MM.1S (cell line): ENCODE data around the gene TET2.

Experiments used
- DNase-seq: peaks from one replicate; pipeline ENCODE4 v3.0.0-alpha.2; 2015
- H2AFZ ChIP-seq: fragments of 300-600 bp; sonication (generic); 2 replicates; pipeline ENCODE4 v1.6.0; 2016; ENCODE audit warnings: antibody characterized with exemption, low read length
- H3F3A ChIP-seq: fragments of 300-600 bp; sonication (generic); 2 replicates; pipeline ENCODE4 v1.6.1; 2016; ENCODE audit warnings: mild to moderate bottlenecking, antibody characterized with exemption, low read length, moderate library complexity, mixed read lengths; ENCODE audit not compliant: insufficient read depth
- H3K27ac ChIP-seq: fragments of 300-600 bp; sonication (generic); 2 replicates; pipeline ENCODE4 v1.5.1; 2016; ENCODE audit warnings: mild to moderate bottlenecking, low read length
- H3K27me3 ChIP-seq: fragments of 300-600 bp; sonication (generic); replicated peaks from 2 replicates; pipeline ENCODE4 v1.6.0; 2016; ENCODE audit warnings: low read length; ENCODE audit not compliant: insufficient read depth
- H3K36me3 ChIP-seq: fragments of 300-600 bp; sonication (generic); replicated peaks from 2 replicates; pipeline ENCODE4 v1.6.1; 2016; ENCODE audit warnings: mild to moderate bottlenecking, low read length, mixed read lengths; ENCODE audit not compliant: insufficient read depth
- H3K4me1 ChIP-seq: fragments of 300-600 bp; sonication (generic); 2 replicates; pipeline ENCODE4 v1.6.1; 2016; ENCODE audit warnings: low read length, mixed read lengths
- H3K4me2 ChIP-seq: fragments of 300-600 bp; sonication (generic); 2 replicates; pipeline ENCODE4 v1.6.0; 2016; ENCODE audit warnings: low read depth, low read length
- H3K4me3 ChIP-seq: fragments of 300-600 bp; sonication (generic); 2 replicates; pipeline ENCODE4 v1.5.1; 2016; ENCODE audit warnings: low read length, mixed read lengths
- H3K79me2 ChIP-seq: fragments of 300-600 bp; sonication (generic); 2 replicates; pipeline ENCODE4 v1.6.1; 2016; ENCODE audit warnings: mixed run types, low read length, mixed read lengths
- H3K9ac ChIP-seq: fragments of 300-600 bp; sonication (generic); 2 replicates; pipeline ENCODE4 v1.6.1; 2016; ENCODE audit warnings: low read length, mixed read lengths
- H3K9me2 ChIP-seq: fragments of 300-600 bp; sonication (generic); replicated peaks from 2 replicates; pipeline ENCODE4 v1.6.1; 2016; ENCODE audit warnings: mild to moderate bottlenecking, low read length, mixed read lengths; ENCODE audit not compliant: insufficient read depth
- H3K9me3 ChIP-seq: fragments of 300-600 bp; sonication (generic); replicated peaks from 2 replicates; pipeline ENCODE4 v1.6.1; 2016; ENCODE audit warnings: mild to moderate bottlenecking, low read length, mixed read lengths; ENCODE audit not compliant: insufficient read depth
- H4K20me1 ChIP-seq: fragments of 300-600 bp; sonication (generic); 2 replicates; pipeline ENCODE4 v1.6.1; 2016; ENCODE audit warnings: mild to moderate bottlenecking, low read length, moderate library complexity, mixed read lengths; ENCODE audit not compliant: insufficient read depth
- EZH2 ChIP-seq: fragments of 300-600 bp; sonication (generic); optimal IDR thresholded peaks from 2 replicates; pipeline ENCODE3; 2017; ENCODE audit warnings: low read depth, mild to moderate bottlenecking, antibody characterized with exemption, low read length, mixed read lengths
- EZH2phosphoT487 ChIP-seq: fragments of 300-600 bp; sonication (generic); IDR thresholded peaks from 2 replicates; pipeline ENCODE4 v1.6.1; 2018; ENCODE audit warnings: antibody characterized with exemption, low read length
- TF ChIP-seq, protein P1 (sequence below): fragments of 300-600 bp; sonication (generic); IDR thresholded peaks from 2 replicates; pipeline ENCODE4 v1.5.1; 2016; ENCODE audit warnings: antibody characterized with exemption, low read length, mixed read lengths

Gene TET2

DNA sequence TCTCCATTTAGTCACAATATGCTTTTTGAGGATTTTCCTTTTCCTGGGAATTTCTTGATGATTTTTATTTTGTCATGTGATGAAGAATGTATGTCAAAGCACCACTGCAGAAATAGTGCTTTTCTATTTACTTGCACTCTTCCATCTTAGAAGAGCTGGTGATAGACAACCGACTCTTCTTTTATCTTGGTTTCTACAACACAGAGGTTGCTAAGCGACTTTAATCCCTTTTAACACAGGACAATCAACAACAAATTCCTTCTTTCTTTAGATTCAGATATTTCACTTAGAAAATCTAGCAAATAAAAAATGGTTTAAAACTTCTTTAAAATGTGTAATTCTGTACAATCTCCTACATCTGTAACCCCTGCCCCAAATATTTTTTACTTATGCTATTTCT is 34.6 kb downstream of the TET2 start:
- no peak for DNase-seq
- Histone ChIP-seq H3K9me3 (no peaks in the 10 kb centered on the region), H3K9me2 (no peaks in the 10 kb centered on the region), H3K27ac (no peak overlapping the region), H3K79me2 (no peaks in the 10 kb centered on the region), H4K20me1 (no peaks in the 10 kb centered on the region), H3F3A (no peaks in the 10 kb centered on the region), H3K9ac (no peak overlapping the region), H2AFZ (no peak overlapping the region), H3K27me3 (no peaks in the 10 kb centered on the region), H3K4me3 (no peak overlapping the region), H3K4me2 (no peak overlapping the region), H3K4me1 (no peaks in the 10 kb centered on the region), H3K36me3 (no peaks in the 10 kb centered on the region)
- no peak for TF ChIP-seq EZH2phosphoT487

GRCh38 chr4:105182211-105182610 is 35.5 kb downstream of the TET2 start:
- no peaks in the 10 kb centered on the region for H3K79me2 ChIP-seq
- no peaks in the 10 kb centered on the region for H3K4me1 ChIP-seq
- no peak for DNase-seq
- H3K9me2 ChIP-seq = no peaks in the 10 kb centered on the region
- no peaks in the 10 kb centered on the region for H4K20me1 ChIP-seq
- H3F3A ChIP-seq = no peaks in the 10 kb centered on the region
- no peak overlapping the region for H2AFZ ChIP-seq
- no peak overlapping the region for H3K9ac ChIP-seq
- no peaks in the 10 kb centered on the region for H3K27me3 ChIP-seq
- no peaks in the 10 kb centered on the region for H3K9me3 ChIP-seq
- TF ChIP-seq EZH2 = no peak
- TF ChIP-seq, protein P1, sequence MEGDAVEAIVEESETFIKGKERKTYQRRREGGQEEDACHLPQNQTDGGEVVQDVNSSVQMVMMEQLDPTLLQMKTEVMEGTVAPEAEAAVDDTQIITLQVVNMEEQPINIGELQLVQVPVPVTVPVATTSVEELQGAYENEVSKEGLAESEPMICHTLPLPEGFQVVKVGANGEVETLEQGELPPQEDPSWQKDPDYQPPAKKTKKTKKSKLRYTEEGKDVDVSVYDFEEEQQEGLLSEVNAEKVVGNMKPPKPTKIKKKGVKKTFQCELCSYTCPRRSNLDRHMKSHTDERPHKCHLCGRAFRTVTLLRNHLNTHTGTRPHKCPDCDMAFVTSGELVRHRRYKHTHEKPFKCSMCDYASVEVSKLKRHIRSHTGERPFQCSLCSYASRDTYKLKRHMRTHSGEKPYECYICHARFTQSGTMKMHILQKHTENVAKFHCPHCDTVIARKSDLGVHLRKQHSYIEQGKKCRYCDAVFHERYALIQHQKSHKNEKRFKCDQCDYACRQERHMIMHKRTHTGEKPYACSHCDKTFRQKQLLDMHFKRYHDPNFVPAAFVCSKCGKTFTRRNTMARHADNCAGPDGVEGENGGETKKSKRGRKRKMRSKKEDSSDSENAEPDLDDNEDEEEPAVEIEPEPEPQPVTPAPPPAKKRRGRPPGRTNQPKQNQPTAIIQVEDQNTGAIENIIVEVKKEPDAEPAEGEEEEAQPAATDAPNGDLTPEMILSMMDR = no peak
- H3K4me3 ChIP-seq = no peak overlapping the region
- H3K27ac ChIP-seq = no peak overlapping the region
- H3K4me2 ChIP-seq = no peak overlapping the region
- H3K36me3 ChIP-seq = no peaks in the 10 kb centered on the region

- H2AFZ ChIP-seq = no peak overlapping the region
- no peaks in the 10 kb centered on the region for H3F3A ChIP-seq
- DNase-seq = no peak
- no peak overlapping the region for H3K4me2 ChIP-seq
- H3K27ac ChIP-seq = no peak overlapping the region
- H3K4me1 ChIP-seq = no peaks in the 10 kb centered on the region
- H4K20me1 ChIP-seq = no peaks in the 10 kb centered on the region
- no peaks in the 10 kb centered on the region for H3K9me2 ChIP-seq
- no peak overlapping the region for H3K9ac ChIP-seq
- no peaks in the 10 kb centered on the region for H3K9me3 ChIP-seq
- H3K36me3 ChIP-seq = no peaks in the 10 kb centered on the region
- H3K4me3 ChIP-seq = no peak overlapping the region
- TF ChIP-seq EZH2phosphoT487 = no peak
- TF ChIP-seq EZH2 = no peak
- TF ChIP-seq, protein P1 = no peak
- H3K27me3 ChIP-seq = no peaks in the 10 kb centered on the region
- no peaks in the 10 kb centered on the region for H3K79me2 ChIP-seq
Measured at GRCh38 chr4:105184316-105184980, 37.8 kb downstream of the TET2 start.

GRCh38 chr4:105186701-105187161 is 40.1 kb downstream of the TET2 start:
- Histone ChIP-seq H4K20me1 (no peaks in the 10 kb centered on the region), H3K36me3 (no peaks in the 10 kb centered on the region), H3K27ac (no peak overlapping the region), H3K4me3 (no peak overlapping the region), H3K27me3 (no peaks in the 10 kb centered on the region), H3K9me3 (no peaks in the 10 kb centered on the region), H3F3A (no peaks in the 10 kb centered on the region), H3K9ac (no peak overlapping the region), H3K4me1 (no peaks in the 10 kb centered on the region), H3K79me2 (no peaks in the 10 kb centered on the region), H3K4me2 (no peak overlapping the region), H3K9me2 (no peaks in the 10 kb centered on the region), H2AFZ (no peak overlapping the region)
- TF ChIP-seq, protein P1 = no peak
- no peak for TF ChIP-seq EZH2
- no peak for TF ChIP-seq EZH2phosphoT487
- DNase-seq = no peak
